Left lung (tissue), 10 donors: Measurements from ENCODE around the gene DYRK1A. TPM values are rescaled to one million over a fixed set of nuclear protein-coding genes. Genes with fewer than 3 reads are reported as not detected.

ENCODE experiments used
- ATAC-seq: fragments of 200-7000 bp; cut with Tn5 transposase; one replicate; pipeline ENCODE4 v1.9.1; 2020; ENCODE audit warnings: moderate library complexity
- DNase-seq, 4 donors: peaks; one replicate each; pipeline ENCODE4 v3.0.0-alpha.2; 2013 to 2020
- H3K27ac ChIP-seq, 2 donors: fragments of 200-600 bp; sonication (generic) in 1 of 2; one replicate each; pipeline versions ENCODE4 v1.5.0 to v1.8.0; 2020 to 2021
- H3K27me3 ChIP-seq, 2 donors: fragments of 200-600 bp; sonication (generic) in 1 of 2; one replicate each; pipeline versions ENCODE4 v1.5.0 to v1.8.0; 2020 to 2021
- H3K36me3 ChIP-seq, 2 donors: fragments of 200-600 bp; sonication (generic) in 1 of 2; one replicate each; pipeline versions ENCODE4 v1.5.0 to v1.8.0; 2020 to 2021
- H3K4me1 ChIP-seq, 2 donors: fragments of 200-600 bp; one replicate each; pipeline ENCODE4 v1.8.0; 2021
- H3K4me3 ChIP-seq, 2 donors: fragments of 200-600 bp; sonication (generic) in 1 of 2; one replicate each; pipeline versions ENCODE4 v1.5.0 to v1.8.0; 2020 to 2021; ENCODE audit warnings: mild to moderate bottlenecking in 1 of 2
- H3K9me3 ChIP-seq, 2 donors: fragments of 200-600 bp; sonication (generic) in 1 of 2; one replicate each; pipeline versions ENCODE4 v1.5.0 to v1.8.0; 2020 to 2021
- intact Hi-C, 2 donors: fragments of 100-400 bp; cut with DNase I; formaldehyde crosslinking; loops; one replicate each; pipeline versions ENCODE4 v1.11.2 to v1.14.2; 2022
- polyA plus RNA-seq, 6 donors: library from polyadenylated mRNA; unstranded; fragments of 120-200 nt; gene quantifications; one replicate each; pipeline ENCODE4 v1.2.1, GENCODE V29; 2013; ENCODE audit not compliant: insufficient read length in 6 of 6
- total RNA-seq, 2 donors: library from RNA; stranded (reverse); fragmentation: NEBNext Ultra II Directional; extraction: Animal tissue kit (Norgen Biotek cat#: 25700); gene quantifications; one replicate each; pipeline ENCODE4 v1.2.1, GENCODE V29; 2021
- TF ChIP-seq, protein P1 (sequence below), 2 donors: fragments of 200-600 bp; sonication (generic) in 1 of 2; IDR thresholded peaks; one replicate each; pipeline versions ENCODE4 v1.5.0 to v1.8.0; 2021; ENCODE audit warnings: antibody characterized with exemption in 2 of 2
- donor health status: DM: no; HTN: yes; CAD: no.
- donor health status: DM: no; HTN: no; CAD: no.

Gene DYRK1A
- total and polyA plus RNA-seq, 8 donors: 57.0 to 69.9 (median 65.8) TPM

- peak overlapping the region; percentile 4 to 55 for H3K27ac ChIP-seq
Observed at GRCh38 chr21:37435120-37435519, 68.5 kb downstream of the DYRK1A start.

DNA sequence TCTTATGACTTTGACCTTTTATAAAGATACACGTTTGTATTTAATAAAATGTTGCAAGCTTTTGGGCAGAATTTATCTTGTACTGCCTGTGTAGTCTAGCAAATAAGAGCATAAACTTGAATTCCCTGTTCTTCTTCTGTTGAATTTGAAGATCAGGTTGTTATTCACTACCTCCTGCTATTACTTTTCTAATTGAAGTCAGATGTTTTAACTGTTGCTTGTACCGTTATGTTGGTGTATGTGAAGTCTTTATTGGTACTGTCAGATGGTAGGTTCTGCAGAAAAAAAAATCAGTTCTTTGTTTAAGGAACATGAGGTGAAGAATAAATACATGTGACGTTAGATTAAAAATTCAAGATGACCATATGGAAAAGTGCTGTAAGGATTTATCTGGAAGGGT, 69.1 kb downstream of the DYRK1A start:
- no peaks in the 10 kb centered on the region for H3K27me3 ChIP-seq
- intact Hi-C loops: no loop called here
- H3K27ac ChIP-seq: peak overlapping the region; percentile 4 to 55
- TF ChIP-seq, protein P1, sequence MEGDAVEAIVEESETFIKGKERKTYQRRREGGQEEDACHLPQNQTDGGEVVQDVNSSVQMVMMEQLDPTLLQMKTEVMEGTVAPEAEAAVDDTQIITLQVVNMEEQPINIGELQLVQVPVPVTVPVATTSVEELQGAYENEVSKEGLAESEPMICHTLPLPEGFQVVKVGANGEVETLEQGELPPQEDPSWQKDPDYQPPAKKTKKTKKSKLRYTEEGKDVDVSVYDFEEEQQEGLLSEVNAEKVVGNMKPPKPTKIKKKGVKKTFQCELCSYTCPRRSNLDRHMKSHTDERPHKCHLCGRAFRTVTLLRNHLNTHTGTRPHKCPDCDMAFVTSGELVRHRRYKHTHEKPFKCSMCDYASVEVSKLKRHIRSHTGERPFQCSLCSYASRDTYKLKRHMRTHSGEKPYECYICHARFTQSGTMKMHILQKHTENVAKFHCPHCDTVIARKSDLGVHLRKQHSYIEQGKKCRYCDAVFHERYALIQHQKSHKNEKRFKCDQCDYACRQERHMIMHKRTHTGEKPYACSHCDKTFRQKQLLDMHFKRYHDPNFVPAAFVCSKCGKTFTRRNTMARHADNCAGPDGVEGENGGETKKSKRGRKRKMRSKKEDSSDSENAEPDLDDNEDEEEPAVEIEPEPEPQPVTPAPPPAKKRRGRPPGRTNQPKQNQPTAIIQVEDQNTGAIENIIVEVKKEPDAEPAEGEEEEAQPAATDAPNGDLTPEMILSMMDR (IDR thresholded peaks at IDR 0.05): no peak
- ATAC-seq: no peak
- no peaks in the 10 kb centered on the region for H3K9me3 ChIP-seq
- DNase-seq: no peak
- H3K4me1 ChIP-seq: peaks cover 7 to 49% of the 10 kb centered on the region in 2 donors
- H3K36me3 ChIP-seq: no peaks in the 10 kb centered on the region
- no peak overlapping the region for H3K4me3 ChIP-seq

More at GRCh38 chr21:37435120-37435519, 68.5 kb downstream of the DYRK1A start:
- peak in 2 of 4 donors; percentile 69 to 89 for DNase-seq
- ATAC-seq: peak; percentile 88
- Histone ChIP-seq H3K36me3 (no peaks in the 10 kb centered on the region), H3K27me3 (no peaks in the 10 kb centered on the region), H3K9me3 (no peaks in the 10 kb centered on the region), H3K4me1 (peaks cover 7 to 53% of the 10 kb centered on the region in 2 donors), H3K4me3 (no peak overlapping the region)
- TF ChIP-seq, protein P1 (IDR thresholded peaks at IDR 0.05): no peak
- intact Hi-C loops: no loop called here

GRCh38 chr21:37436174-37436573, 69.6 kb downstream of the DYRK1A start:
- H3K36me3 ChIP-seq: no peaks in the 10 kb centered on the region

DNA sequence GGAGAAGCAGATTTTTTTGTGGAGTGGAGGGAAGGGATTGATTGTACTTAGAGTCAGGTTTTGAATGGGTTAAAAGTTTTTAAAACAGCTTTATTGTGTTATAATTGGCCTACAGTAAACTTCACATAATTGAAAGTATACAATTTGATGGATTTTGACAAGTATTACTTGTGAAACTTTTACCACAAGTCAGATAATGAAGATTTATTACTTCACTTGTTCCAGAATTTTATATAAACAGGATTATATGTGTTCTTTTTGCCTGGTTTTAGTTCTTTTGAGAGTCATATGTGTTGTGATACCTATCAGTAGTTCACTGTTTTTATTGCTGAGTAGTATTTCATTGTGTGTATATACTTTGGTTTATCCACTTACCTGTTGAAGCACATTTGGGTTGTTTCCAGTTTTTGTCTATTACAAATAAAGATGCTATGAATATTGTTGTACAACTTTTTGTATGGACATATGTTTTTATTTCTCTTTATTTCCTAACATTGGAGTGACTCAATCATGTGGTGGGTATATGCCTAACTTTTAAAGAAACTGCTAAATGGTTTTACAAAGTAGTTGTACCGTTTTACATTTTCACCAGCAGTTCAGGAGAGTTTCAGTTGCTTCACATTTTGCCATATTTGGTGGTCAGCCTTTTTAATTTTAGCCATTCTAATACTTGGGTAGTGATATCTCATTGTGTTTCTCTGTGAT, 71.0 kb downstream of the DYRK1A start:
- no peak for ATAC-seq
- DNase-seq: no peak
- Histone ChIP-seq H3K9me3 (no peaks in the 10 kb centered on the region), H3K4me1 (peaks cover 7 to 46% of the 10 kb centered on the region in 2 donors), H3K4me3 (no peak overlapping the region), H3K27me3 (no peaks in the 10 kb centered on the region), H3K27ac (peak overlapping the region in 1 of 2 donors; percentile 33), H3K36me3 (no peaks in the 10 kb centered on the region)
- intact Hi-C loops: no loop called here
- TF ChIP-seq, protein P1 (IDR thresholded peaks at IDR 0.05): no peak

More at GRCh38 chr21:37436174-37436573, 69.6 kb downstream of the DYRK1A start:
- peaks cover 7 to 45% of the 10 kb centered on the region in 2 donors for H3K4me1 ChIP-seq
- H3K27ac ChIP-seq: peak overlapping the region in 1 of 2 donors; percentile 55
- intact Hi-C loops: no loop called here
- ATAC-seq (no peak), DNase-seq (no peak)
- TF ChIP-seq, protein P1 (IDR thresholded peaks at IDR 0.05): no peak
- no peaks in the 10 kb centered on the region for H3K9me3 ChIP-seq
- H3K27me3 ChIP-seq: no peaks in the 10 kb centered on the region
- no peak overlapping the region for H3K4me3 ChIP-seq

GRCh38 chr21:37443683-37444082, 77.1 kb downstream of the DYRK1A start:
- no peaks in the 10 kb centered on the region for H3K9me3 ChIP-seq
- H3K4me3 ChIP-seq: no peak overlapping the region
- no peak for ATAC-seq
- H3K36me3 ChIP-seq: no peaks in the 10 kb centered on the region
- H3K4me1 ChIP-seq: peaks cover 6 to 44% of the 10 kb centered on the region in 2 donors
- TF ChIP-seq, protein P1 (IDR thresholded peaks at IDR 0.05): no peak
- intact Hi-C loops: no loop called here
- DNase-seq: no peak
- no peaks in the 10 kb centered on the region for H3K27me3 ChIP-seq
- no peak overlapping the region for H3K27ac ChIP-seq
